Retinal pigment epithelial cell (primary cell): ENCODE data around the gene PPM1D.
"Not testable (repeated sequence)": the region's sequence is repeated elsewhere in the genome, so short reads cannot be mapped to it uniquely, and the experiment has no call there.

Experiments used
- DNase-seq: peaks from one replicate; pipeline ENCODE4 v3.0.0-alpha.2; 2010; ENCODE audit warnings: low read depth
- H3K4me3 ChIP-seq: 2 replicates; pipeline ENCODE4 v1.5.1; 2011; ENCODE audit warnings: mild to moderate bottlenecking, low read length, control low read depth, moderate library complexity
- TF ChIP-seq, protein P1 (sequence below): conservative IDR thresholded peaks from 2 replicates; pipeline ENCODE4 v1.5.1; 2011; ENCODE audit warnings: low read depth, low read length, control low read depth, inconsistent platforms

Gene PPM1D

DNA sequence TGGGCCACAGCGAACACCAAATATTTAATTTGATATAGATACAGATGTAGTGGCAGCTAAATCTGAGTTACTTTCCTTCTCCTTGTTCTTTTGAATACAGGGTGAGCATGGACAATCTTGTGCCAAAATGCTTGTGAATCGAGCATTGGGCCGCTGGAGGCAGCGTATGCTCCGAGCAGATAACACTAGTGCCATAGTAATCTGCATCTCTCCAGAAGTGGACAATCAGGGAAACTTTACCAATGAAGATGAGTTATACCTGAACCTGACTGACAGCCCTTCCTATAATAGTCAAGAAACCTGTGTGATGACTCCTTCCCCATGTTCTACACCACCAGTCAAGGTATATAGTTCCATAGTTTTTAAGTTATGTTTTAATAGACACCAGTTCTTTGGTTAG is 56.5 kb downstream of the PPM1D start:
- H3K4me3 ChIP-seq: no peak overlapping the region
- no peak for DNase-seq
- TF ChIP-seq, protein P1, sequence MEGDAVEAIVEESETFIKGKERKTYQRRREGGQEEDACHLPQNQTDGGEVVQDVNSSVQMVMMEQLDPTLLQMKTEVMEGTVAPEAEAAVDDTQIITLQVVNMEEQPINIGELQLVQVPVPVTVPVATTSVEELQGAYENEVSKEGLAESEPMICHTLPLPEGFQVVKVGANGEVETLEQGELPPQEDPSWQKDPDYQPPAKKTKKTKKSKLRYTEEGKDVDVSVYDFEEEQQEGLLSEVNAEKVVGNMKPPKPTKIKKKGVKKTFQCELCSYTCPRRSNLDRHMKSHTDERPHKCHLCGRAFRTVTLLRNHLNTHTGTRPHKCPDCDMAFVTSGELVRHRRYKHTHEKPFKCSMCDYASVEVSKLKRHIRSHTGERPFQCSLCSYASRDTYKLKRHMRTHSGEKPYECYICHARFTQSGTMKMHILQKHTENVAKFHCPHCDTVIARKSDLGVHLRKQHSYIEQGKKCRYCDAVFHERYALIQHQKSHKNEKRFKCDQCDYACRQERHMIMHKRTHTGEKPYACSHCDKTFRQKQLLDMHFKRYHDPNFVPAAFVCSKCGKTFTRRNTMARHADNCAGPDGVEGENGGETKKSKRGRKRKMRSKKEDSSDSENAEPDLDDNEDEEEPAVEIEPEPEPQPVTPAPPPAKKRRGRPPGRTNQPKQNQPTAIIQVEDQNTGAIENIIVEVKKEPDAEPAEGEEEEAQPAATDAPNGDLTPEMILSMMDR: no peak

DNA sequence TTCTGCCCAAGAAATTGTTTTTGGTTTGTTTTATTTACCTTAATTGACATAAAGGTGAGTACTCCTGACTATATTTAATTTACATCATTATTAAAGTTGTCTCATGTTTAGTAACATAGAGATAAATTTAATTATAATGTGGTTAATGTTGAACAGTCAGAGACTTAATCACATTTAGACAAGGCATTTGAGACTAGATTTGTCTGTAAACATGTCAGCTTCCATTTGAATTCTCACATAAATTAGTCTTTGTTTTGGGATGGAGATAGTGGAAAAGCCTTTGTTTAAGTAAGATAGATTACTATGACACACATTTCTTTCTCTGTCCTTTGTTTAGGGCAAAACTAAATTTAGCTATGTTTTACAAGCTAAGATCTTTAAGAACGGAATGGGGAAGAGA is 59.2 kb downstream of the PPM1D start:
- DNase-seq: no peak
- H3K4me3 ChIP-seq: no peak overlapping the region
- TF ChIP-seq, protein P1: no peak

DNA sequence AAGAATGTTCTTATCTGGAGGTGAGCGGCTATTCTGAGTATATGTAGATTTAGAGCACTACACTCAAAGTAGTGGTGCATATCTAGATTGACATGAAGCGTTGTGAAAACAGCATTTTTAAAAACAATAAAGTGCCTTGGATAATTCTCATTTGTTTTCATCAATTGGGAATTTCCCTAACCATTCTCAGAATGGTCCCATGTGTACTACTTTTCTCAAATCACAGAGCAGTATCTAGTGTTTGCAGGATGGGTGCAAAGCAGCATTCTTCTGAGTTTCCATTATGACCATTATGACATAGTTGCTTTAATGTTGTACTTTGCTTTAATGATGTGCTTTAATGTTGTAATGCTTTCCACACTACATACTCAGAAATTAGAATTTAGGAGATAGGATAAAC is 61.5 kb downstream of the PPM1D start:
- TF ChIP-seq, protein P1: no peak

DNA sequence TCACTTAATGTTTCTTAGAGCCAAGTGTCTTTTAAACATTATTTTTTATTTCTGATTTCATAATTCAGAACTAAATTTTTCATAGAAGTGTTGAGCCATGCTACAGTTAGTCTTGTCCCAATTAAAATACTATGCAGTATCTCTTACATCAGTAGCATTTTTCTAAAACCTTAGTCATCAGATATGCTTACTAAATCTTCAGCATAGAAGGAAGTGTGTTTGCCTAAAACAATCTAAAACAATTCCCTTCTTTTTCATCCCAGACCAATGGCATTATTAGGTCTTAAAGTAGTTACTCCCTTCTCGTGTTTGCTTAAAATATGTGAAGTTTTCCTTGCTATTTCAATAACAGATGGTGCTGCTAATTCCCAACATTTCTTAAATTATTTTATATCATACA is 64.0 kb downstream of the PPM1D start:
- DNase-seq: no peak
- TF ChIP-seq, protein P1: no peak
- H3K4me3 ChIP-seq: no peak overlapping the region

More for the DNA sequence above, 61.5 kb downstream of the PPM1D start:
- no peak overlapping the region for H3K4me3 ChIP-seq
- no peak for DNase-seq

DNA sequence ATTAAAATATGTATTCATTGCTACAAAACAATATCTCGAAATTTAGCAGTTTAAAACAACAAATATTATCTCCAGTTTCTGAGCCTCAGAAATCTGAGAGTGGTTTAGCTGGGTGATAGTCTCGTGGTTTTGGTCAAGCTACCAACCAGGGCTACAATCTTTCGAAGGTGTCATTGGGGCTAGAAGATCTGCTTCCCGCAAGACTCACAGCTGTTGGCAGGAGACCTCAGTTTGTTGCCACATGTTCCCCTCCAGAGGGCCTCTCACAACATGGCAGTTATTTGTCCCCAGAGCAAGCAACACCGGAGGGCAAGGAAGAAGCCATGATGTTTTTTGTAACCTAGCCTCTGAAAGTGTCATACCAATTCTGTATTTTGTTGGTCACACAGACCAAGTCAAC is 65.6 kb downstream of the PPM1D start:
- DNase-seq: no peak
- no peak overlapping the region for H3K4me3 ChIP-seq
- TF ChIP-seq, protein P1: no peak

DNA sequence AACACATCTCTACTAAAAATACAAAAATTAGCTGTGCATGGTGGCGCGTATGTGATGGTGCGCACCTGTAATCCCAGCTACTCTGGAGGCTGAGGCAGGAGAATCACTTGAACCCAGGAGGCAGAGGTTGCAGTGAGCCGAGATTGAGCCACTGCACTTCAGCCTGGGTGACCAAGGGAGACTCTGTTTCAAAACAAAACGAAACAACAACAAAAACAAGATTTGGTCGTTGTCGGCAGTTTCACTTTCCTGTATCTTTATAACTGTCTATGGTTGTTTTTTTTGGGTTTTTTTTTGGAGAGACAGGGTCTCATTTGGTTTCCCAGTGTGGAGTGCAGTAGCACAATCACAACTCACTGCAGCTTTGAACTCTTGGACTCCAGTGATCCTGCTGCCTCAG is 68.7 kb downstream of the PPM1D start:
- not testable (repeated sequence) for H3K4me3 ChIP-seq, DNase-seq

DNA sequence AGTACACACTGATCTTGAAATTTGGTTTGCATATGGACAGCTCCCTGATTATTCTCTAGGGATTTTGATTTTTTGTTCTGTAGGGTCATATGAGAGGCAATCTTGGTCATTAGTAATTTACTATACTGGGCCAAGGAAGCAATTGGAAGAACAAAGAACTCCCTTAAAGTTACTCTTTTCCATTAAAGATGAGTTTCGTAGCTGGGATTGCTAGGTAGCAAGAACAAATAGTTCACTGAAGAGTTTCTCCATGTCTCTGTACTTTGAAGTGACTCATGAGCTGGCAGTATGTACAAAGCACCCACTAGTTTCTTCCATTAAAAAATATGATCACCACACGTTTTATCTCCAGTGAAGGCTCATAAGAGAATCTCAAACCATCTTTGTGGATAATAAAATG is 71.5 kb downstream of the PPM1D start:
- H3K4me3 ChIP-seq: no peak overlapping the region
- DNase-seq: no peak
- TF ChIP-seq, protein P1: no peak

DNA sequence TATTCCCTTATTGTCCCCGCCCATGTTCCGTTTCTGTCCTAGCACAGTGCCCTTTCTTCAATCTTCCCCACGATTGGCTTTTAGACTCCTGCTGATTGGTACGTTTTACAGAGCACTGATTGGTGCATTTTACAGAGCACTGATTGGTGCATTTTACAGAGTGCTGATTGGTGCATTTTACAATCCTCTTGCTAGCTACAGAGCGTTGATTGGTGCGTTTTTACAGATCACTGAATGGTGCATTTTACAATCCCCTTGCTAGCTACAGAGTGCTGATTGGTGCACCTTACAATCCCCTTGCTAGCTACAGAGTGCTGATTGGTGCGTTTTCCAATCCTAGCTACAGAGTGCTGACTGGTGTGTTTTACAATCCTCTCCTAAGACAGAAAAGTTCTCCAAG is 74.6 kb downstream of the PPM1D start:
- DNase-seq, H3K4me3 ChIP-seq: not testable (repeated sequence)
